AG04449 (cell line): ENCODE data around the gene ZNF429.

Experiments
- CTCF ChIA-PET: fragments of 350-600 bp; formaldehyde crosslinking; extraction: SDS; loops from one replicate; lab custom pipeline; 2021; ENCODE audit warnings: antibody characterized with exemption; lab: Yijun Ruan, JAX
- POLR2A ChIA-PET: fragments of 400-600, 350-600 bp; formaldehyde crosslinking; extraction: SDS; loops from one replicate; lab custom pipeline; 2020; ENCODE audit warnings: antibody characterized with exemption, inconsistent platforms; lab: Yijun Ruan, JAX
- DNase-seq: peaks from one replicate; pipeline ENCODE4 v3.0.0-alpha.2; 2010; ENCODE audit warnings: low read depth, low spot score
- H3K4me3 ChIP-seq: 2 replicates; pipeline ENCODE4 v1.5.1; 2011; ENCODE audit warnings: low read depth, mild to moderate bottlenecking, control low read depth, low read length
- TF ChIP-seq, protein P1 (sequence below): IDR thresholded peaks from one replicate; pipeline ENCODE4 v1.5.1; 2011; ENCODE audit warnings: mild to moderate bottlenecking, moderate library complexity, low read length, control low read depth, inconsistent platforms; ENCODE audit not compliant: insufficient read depth; ENCODE audit errors: missing control alignments

Gene ZNF429

DNA sequence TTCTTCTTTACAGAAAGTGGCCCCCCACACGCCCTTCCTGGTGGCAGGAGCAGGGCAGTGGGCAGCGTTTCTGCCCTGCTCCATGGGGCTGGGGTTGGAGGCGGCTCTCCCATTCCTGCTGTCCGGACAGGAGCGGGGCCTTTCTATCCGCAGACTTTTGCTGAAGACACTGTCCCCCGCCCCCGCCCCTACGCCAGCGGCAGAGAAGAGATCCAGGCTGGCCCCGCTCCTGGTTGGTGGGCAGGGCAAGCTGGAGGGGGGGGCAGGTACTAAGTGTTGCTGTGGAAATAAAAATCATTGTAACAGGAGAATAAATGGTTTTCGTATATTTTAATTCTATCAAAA is 81.7 kb downstream of the ZNF429 start:
- H3K4me3 ChIP-seq, result no peak overlapping the region
- DNase-seq, result no peak
- TF ChIP-seq, protein P1, sequence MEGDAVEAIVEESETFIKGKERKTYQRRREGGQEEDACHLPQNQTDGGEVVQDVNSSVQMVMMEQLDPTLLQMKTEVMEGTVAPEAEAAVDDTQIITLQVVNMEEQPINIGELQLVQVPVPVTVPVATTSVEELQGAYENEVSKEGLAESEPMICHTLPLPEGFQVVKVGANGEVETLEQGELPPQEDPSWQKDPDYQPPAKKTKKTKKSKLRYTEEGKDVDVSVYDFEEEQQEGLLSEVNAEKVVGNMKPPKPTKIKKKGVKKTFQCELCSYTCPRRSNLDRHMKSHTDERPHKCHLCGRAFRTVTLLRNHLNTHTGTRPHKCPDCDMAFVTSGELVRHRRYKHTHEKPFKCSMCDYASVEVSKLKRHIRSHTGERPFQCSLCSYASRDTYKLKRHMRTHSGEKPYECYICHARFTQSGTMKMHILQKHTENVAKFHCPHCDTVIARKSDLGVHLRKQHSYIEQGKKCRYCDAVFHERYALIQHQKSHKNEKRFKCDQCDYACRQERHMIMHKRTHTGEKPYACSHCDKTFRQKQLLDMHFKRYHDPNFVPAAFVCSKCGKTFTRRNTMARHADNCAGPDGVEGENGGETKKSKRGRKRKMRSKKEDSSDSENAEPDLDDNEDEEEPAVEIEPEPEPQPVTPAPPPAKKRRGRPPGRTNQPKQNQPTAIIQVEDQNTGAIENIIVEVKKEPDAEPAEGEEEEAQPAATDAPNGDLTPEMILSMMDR, result no peak
- POLR2A ChIA-PET, result no interaction called here
- CTCF ChIA-PET, result no interaction called here

DNA sequence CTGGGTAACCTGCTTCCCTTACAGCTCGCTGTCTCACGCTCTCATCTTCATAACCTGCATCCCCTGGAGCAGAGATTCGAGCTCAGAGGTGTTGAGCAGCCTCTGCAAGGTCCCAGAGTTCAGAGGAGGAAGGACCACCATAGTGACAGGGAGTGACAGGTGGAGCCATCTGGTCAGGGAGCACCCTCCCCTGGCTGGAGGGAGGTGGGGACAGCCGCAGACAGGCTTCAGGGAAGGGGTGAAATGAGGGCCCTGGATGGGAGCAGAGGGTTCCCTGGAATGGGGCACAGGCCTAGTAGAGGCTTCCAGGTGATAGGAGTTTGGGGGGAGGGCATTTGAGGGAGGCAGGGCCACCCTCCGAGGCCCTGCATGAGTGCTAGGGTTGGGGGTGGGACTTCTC is 82.1 kb downstream of the ZNF429 start:
- H3K4me3 ChIP-seq, result no peak overlapping the region
- TF ChIP-seq, protein P1, result no peak
- ChIA-PET POLR2A (no interaction called here), CTCF (no interaction called here)
- no peak for DNase-seq

DNA sequence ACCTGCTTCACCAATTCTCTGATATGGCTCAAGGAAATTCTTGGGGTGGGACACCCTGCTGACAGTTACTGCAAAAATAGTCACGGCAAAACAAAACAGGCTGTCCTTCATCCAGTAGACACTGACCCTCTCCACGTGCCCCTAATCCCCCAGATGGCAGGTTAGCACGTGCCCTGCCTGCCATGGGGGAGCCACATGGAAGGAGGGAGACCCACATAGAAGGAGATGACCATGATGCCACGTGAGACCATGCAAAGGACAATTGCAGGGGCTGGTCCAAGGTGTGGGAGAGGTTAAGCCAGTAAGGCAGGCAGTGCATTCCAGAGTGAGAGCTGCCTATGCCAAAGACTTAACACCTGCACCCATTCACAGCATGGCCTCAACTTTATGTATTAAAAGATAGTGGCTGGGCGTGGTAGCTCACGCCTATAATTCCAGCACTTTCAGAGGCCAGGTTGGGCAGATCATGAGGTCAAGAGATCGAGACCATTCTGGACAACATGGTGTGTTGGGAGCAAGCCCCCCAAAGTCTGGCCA is 82.7 kb downstream of the ZNF429 start:
- CTCF ChIA-PET, result no interaction called here
- DNase-seq, result no peak
- TF ChIP-seq, protein P1, result no peak
- H3K4me3 ChIP-seq, result no peak overlapping the region
- POLR2A ChIA-PET, result no interaction called here

DNA sequence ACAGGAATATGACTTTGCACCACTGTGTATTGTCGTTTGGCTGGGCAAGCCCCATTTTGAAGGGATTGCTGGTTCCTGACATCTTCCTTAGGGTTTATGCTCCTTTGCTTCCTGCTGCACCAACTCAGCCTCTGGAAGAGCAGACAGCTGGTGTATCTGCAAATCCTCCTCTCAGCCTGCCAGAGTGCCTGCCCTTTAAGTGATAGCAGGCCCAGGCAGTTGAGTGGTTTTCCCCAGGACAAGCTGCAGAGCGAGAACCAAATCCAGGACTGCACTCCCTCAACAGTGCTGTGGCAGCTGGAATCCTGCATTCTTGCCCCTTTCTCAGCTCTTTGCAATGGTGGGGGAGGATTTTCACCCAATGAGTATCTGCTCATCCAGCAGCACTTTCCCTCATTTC is 85.5 kb downstream of the ZNF429 start:
- no peak for DNase-seq
- CTCF ChIA-PET, result no interaction called here
- no peak overlapping the region for H3K4me3 ChIP-seq
- POLR2A ChIA-PET, result no interaction called here
- TF ChIP-seq, protein P1, result no peak

DNA sequence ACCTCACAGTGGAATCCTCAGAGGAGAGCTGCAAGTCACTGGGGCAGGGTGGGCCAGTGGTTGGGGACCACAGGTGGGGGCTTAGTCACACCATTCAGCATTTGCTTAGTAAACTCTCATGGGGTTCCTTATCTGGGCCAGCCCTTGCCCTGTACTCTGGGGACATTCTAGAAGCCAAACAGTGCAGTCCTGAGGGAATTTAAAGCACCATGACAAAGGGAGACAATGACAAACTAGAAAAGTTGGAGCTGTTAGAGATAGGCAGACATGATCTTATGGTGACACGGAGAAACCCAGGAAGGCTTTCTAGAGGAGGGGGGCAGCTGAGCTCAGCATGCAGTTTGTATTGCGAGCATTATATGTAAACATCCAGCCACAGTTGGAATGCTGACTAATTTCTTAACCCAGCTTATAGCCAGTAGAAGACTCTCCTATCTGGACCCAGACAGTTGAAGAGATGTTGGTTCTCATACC is 87.6 kb downstream of the ZNF429 start:
- TF ChIP-seq, protein P1, result no peak
- DNase-seq, result no peak
- no peak overlapping the region for H3K4me3 ChIP-seq
- ChIA-PET CTCF (no interaction called here), POLR2A (no interaction called here)

DNA sequence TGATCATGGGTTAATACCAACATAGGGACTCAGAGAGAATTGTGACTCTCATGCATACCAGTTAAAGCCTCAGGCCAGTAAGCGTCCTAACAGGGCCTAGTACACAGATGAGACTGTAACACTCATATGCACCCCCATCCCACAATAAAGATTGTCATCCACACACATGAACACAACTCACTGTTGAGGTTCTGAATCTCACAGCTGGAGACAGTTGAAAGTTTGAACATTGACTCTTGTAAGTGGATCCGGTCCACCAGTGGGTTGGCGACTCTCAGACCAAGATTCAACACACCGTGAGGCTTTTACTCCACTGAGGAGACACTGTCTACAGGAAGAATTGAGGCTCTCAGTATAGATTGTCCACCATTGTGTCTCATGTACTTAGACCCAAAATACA is 88.1 kb downstream of the ZNF429 start:
- H3K4me3 ChIP-seq, result no peak overlapping the region
- no peak for DNase-seq
- POLR2A ChIA-PET, result no interaction called here
- CTCF ChIA-PET, result no interaction called here
- TF ChIP-seq, protein P1, result no peak
